Keratinocyte (primary cell): ENCODE measurements around the gene SLCO3A1.

ENCODE experiments used
- CTCF ChIP-seq, 3 experiments: IDR thresholded peaks in 1 of 3; conservative IDR thresholded peaks in 1 of 3; optimal IDR thresholded peaks in 1 of 3; 2 replicates in 2 of 3; 3 replicates in 1 of 3; pipeline versions ENCODE3 to v1.5.1; 2011; ENCODE audit warnings: low read length in 3 of 3, mild to moderate bottlenecking in 3 of 3, moderate library complexity in 2 of 3, control low read depth in 1 of 3, inconsistent platforms in 1 of 3; ENCODE audit not compliant: insufficient read depth in 2 of 3; ENCODE audit errors: extremely low read depth in 1 of 3
- EZH2 ChIP-seq: IDR thresholded peaks from one replicate; pipeline ENCODE4 v1.6.1; 2012; ENCODE audit warnings: inconsistent platforms, mild to moderate bottlenecking, low read length, moderate library complexity

GRCh38 chr15:91922646-91923547 is 69.4 kb downstream of the SLCO3A1 start:
- TF ChIP-seq CTCF (optimal IDR thresholded peaks at IDR 0.05 in 1 of 3, IDR thresholded peaks at IDR 0.05 in 1 of 3, conservative IDR thresholded peaks at IDR 0.05 in 1 of 3; ENCODE audit: extremely low read depth in 1 of 3, insufficient read depth in 2 of 3, low read length in 3 of 3) (no peak), EZH2 (no peak)
